A549 (cell line): ENCODE results near the gene WDR62. TPM values are rescaled to one million over a fixed set of nuclear protein-coding genes. Genes with fewer than 3 reads are reported as not detected.

Experiments
- ATAC-seq, 2 experiments: fragments of 200-7000 bp in 1 of 2; fragments of >200 bp in 1 of 2; cut with Nextera tagmentation in 1 of 2; cut with Tn5 transposase in 1 of 2; 3 replicates each; pipeline versions ENCODE4 v1.8.0 to v1.9.1; 2018 to 2020; ENCODE audit warnings: mild to moderate bottlenecking in 1 of 2, moderate library complexity in 1 of 2
- CTCF ChIA-PET: fragments of 300-600 bp; sonication (Branson Sonifier 250); formaldehyde crosslinking; extraction: SDS; loops from one replicate; lab custom pipeline; 2021; ENCODE audit warnings: antibody characterized with exemption, inconsistent platforms; lab: Yijun Ruan, JAX
- POLR2A ChIA-PET: fragments of 350-600 bp; formaldehyde crosslinking; extraction: SDS; loops from one replicate; lab custom pipeline; 2021; ENCODE audit warnings: antibody characterized with exemption, inconsistent platforms; lab: Yijun Ruan, JAX
- DNase-seq, 2 experiments: peaks; one replicate each; pipeline versions ENCODE4 v3.0.0 to v3.0.0-alpha.2; 2011 to 2016; ENCODE audit warnings: low read depth in 1 of 2, low spot score in 1 of 2
- FAIRE-seq: peaks from 2 replicates; lab custom pipeline; 2011; peaks lifted over from hg19 to GRCh38; lab: Jason Lieb, UNC
- H3K27ac ChIP-seq, 2 experiments: fragments of >200 bp; sonication (Bioruptor Twin); formaldehyde crosslinking; 3 replicates each; pipeline ENCODE4 v1.5.1; 2016 to 2017
- H3K4me1 ChIP-seq: fragments of >200 bp; sonication (Bioruptor Twin); formaldehyde crosslinking; 3 replicates; pipeline ENCODE4 v1.6.1; 2016
- H3K4me2 ChIP-seq: fragments of >200 bp; sonication (Bioruptor Twin); formaldehyde crosslinking; 3 replicates; pipeline ENCODE4 v1.6.1; 2016
- H3K4me3 ChIP-seq: fragments of >200 bp; sonication (Bioruptor Twin); formaldehyde crosslinking; 3 replicates; pipeline ENCODE4 v1.5.1; 2016
- H3K9me3 ChIP-seq: fragments of >200 bp; sonication (Bioruptor Twin); formaldehyde crosslinking; 3 replicates; pipeline ENCODE4 v1.6.1; 2016
- BHLHE40 ChIP-seq: IDR thresholded peaks from 2 replicates; pipeline ENCODE4 v1.6.1; 2012; ENCODE audit warnings: low read depth, low read length, inconsistent platforms
- CEBPB ChIP-seq, 2 experiments: fragments of >200 bp in 1 of 2; sonication (Bioruptor Twin) in 1 of 2; formaldehyde crosslinking in 1 of 2; IDR thresholded peaks; 2 replicates each; pipeline ENCODE4 v1.6.1; 2012 to 2016
- CHD4 ChIP-seq: fragments of 200-600 bp; sonication (generic); IDR thresholded peaks from 2 replicates; pipeline ENCODE4 v1.6.1; 2016; ENCODE audit warnings: antibody characterized with exemption, mild to moderate bottlenecking, borderline replicate concordance
- EP300 ChIP-seq, 2 experiments: fragments of >200 bp; sonication (Bioruptor Twin); formaldehyde crosslinking; IDR thresholded peaks; 2 replicates in 1 of 2; 3 replicates in 1 of 2; pipeline ENCODE4 v1.6.1; 2016 to 2017
- ESRRA ChIP-seq: fragments of 150-350 bp; IDR thresholded peaks from 2 replicates; pipeline ENCODE4 v1.6.1; 2014; ENCODE audit warnings: mild to moderate bottlenecking, low read length, borderline replicate concordance
- FOSL2 ChIP-seq, 2 experiments: fragments of 450-650 bp in 1 of 2; fragments of >200 bp in 1 of 2; sonication (Bioruptor Twin) in 1 of 2; formaldehyde crosslinking; IDR thresholded peaks; 2 replicates each; pipeline versions ENCODE4 v1.5.0 to v1.6.1; 2016 to 2020; ENCODE audit warnings: mild to moderate bottlenecking in 1 of 2, moderate library complexity in 1 of 2
- HEYL ChIP-seq: fragments of 250-450 bp; sonication (Bioruptor Pico); IDR thresholded peaks from 2 replicates; pipeline ENCODE4 v1.8.0; 2021; ENCODE audit warnings: mild to moderate bottlenecking, moderate library complexity
- HOXB13 ChIP-seq: fragments of 250-450 bp; sonication (Bioruptor Pico); IDR thresholded peaks from 2 replicates; pipeline ENCODE4 v1.5.0; 2020; ENCODE audit warnings: low read depth, mild to moderate bottlenecking, moderate library complexity
- HOXB5 ChIP-seq: fragments of 250-450 bp; sonication (Bioruptor Pico); IDR thresholded peaks from 2 replicates; pipeline ENCODE4 v1.5.0; 2020; ENCODE audit warnings: mild to moderate bottlenecking, moderate library complexity
- KDM5A ChIP-seq: fragments of 200-600 bp; sonication (generic); IDR thresholded peaks from 2 replicates; pipeline ENCODE4 v1.6.1; 2016; ENCODE audit warnings: antibody characterized with exemption, mild to moderate bottlenecking
- MAZ ChIP-seq: fragments of 150-350 bp; IDR thresholded peaks from 2 replicates; pipeline ENCODE4 v1.6.1; 2014; ENCODE audit warnings: antibody characterized with exemption, low read depth, low read length, borderline replicate concordance
- NFE2L2 ChIP-seq: fragments of 150-350 bp; conservative IDR thresholded peaks from 2 replicates; pipeline ENCODE4 v1.6.1; 2014; ENCODE audit warnings: low read length
- NR3C1 ChIP-seq: fragments of >200 bp; sonication (Bioruptor Twin); formaldehyde crosslinking; IDR thresholded peaks from 3 replicates; pipeline ENCODE4 v1.6.1; 2017
- PHF8 ChIP-seq: fragments of 200-600 bp; sonication (generic); IDR thresholded peaks from 2 replicates; pipeline ENCODE4 v1.6.1; 2016; ENCODE audit warnings: low read depth, mild to moderate bottlenecking, antibody characterized with exemption, moderate library complexity, borderline replicate concordance
- RAD21 ChIP-seq, 2 experiments: fragments of >200 bp in 1 of 2; sonication (Bioruptor Twin) in 1 of 2; formaldehyde crosslinking in 1 of 2; IDR thresholded peaks in 1 of 2; conservative IDR thresholded peaks in 1 of 2; 2 replicates in 1 of 2; 3 replicates in 1 of 2; pipeline ENCODE4 v1.6.1; 2012 to 2018; ENCODE audit warnings: inconsistent platforms in 1 of 2
- RCOR1 ChIP-seq: fragments of 150-350 bp; IDR thresholded peaks from 2 replicates; pipeline ENCODE4 v1.6.1; 2014; ENCODE audit warnings: antibody characterized with exemption, low read length, low read depth
- REST ChIP-seq: fragments of 200-600 bp; sonication (generic); IDR thresholded peaks from 2 replicates; pipeline ENCODE4 v1.6.1; 2016; ENCODE audit warnings: antibody characterized with exemption, mild to moderate bottlenecking, moderate library complexity
- SMC3 ChIP-seq: fragments of >200 bp; sonication (Bioruptor Twin); formaldehyde crosslinking; IDR thresholded peaks from 3 replicates; pipeline ENCODE4 v1.6.1; 2018; ENCODE audit warnings: inconsistent platforms
- TFCP2L1 ChIP-seq: fragments of 250-450 bp; sonication (Bioruptor Pico); IDR thresholded peaks from 2 replicates; pipeline ENCODE4 v1.5.0; 2021; ENCODE audit warnings: mild to moderate bottlenecking
- TP53 ChIP-seq: fragments of 250-450 bp; sonication (Bioruptor Pico); IDR thresholded peaks from 2 replicates; pipeline ENCODE4 v1.5.0; 2021; ENCODE audit warnings: mild to moderate bottlenecking, moderate library complexity
- USF2 ChIP-seq: fragments of 450-650 bp; IDR thresholded peaks from 2 replicates; pipeline ENCODE4 v1.6.1; 2014; ENCODE audit warnings: antibody characterized with exemption
- ZFP36 ChIP-seq: fragments of 450-650 bp; IDR thresholded peaks from 2 replicates; pipeline ENCODE4 v1.6.1; 2014; ENCODE audit warnings: borderline replicate concordance; ENCODE audit not compliant: partially characterized antibody
- WGBS: methylation state at CpG from one replicate; pipeline ENCODE4 v1.1.6; 2017; ENCODE audit errors: missing lambda C conversion rate; 5-methylcytosine and 5-hydroxymethylcytosine counted together
- polyA plus RNA-seq, 4 experiments: library from polyadenylated mRNA; depleted of rRNA in 3 of 4; stranded (reverse); fragments of >200 nt; fragmentation: RNase III in 1 of 4; extraction: RNeasy Plus Mini Kit Qiagen cat#74134 plus additional on column Dnase treatment in 1 of 4; gene quantifications; 2 replicates in 3 of 4; 3 replicates in 1 of 4; pipeline ENCODE4 v1.2.3, GENCODE V29; 2011 to 2017
- TF ChIP-seq, protein P1 (sequence below): IDR thresholded peaks from 2 replicates; pipeline ENCODE4 v1.6.1; 2012; ENCODE audit warnings: low read depth, borderline replicate concordance
- TF ChIP-seq, protein P2 (sequence below): fragments of >200 bp; sonication (Bioruptor Twin); formaldehyde crosslinking; IDR thresholded peaks from 3 replicates; pipeline ENCODE4 v1.5.1; 2016
- TF ChIP-seq, protein P3 (sequence below): fragments of 150-350 bp; IDR thresholded peaks from 2 replicates; pipeline ENCODE4 v1.6.1; 2014; ENCODE audit warnings: low read depth, mild to moderate bottlenecking, low read length

The WDR62 gene
- polyA plus RNA-seq, 2 of the 4 experiments (the other 2 are of a cell fraction): 15.5 to 32.9 TPM

GRCh38 chr19:36051236-36051635, 3.5 kb upstream of the WDR62 start:
- H3K27ac ChIP-seq: no peak overlapping the region
- FAIRE-seq (peak; percentile 54), DNase-seq (peak in 1 of 2 experiments; percentile 67), ATAC-seq (no peak)
- CTCF ChIA-PET: interaction anchor here (0.7 to 1.9 kb wide), 6 partner anchors 15 to 109 kb away, joined by 3 to 5 read pairs (median 3); partner anchors contain the start of gene ALKBH6
- no peak overlapping the region for H3K4me3 ChIP-seq
- H3K4me1 ChIP-seq: peaks cover 14% of the 10 kb centered on the region
- 47% methylated on average over 3 of the region's 3 CpGs for WGBS
- H3K4me2 ChIP-seq: no peak overlapping the region
- TF ChIP-seq RCOR1 (no peak), CEBPB (IDR thresholded peaks at IDR 0.05) (no peak), SMC3 (peak; percentile 54), HOXB5 (CRISPR knock-in tag) (no peak), RAD21 (conservative IDR thresholded peaks at IDR 0.05 in 1 of 2, IDR thresholded peaks at IDR 0.05 in 1 of 2) (peak; percentile 34 to 48; a peak in 3 of 5 replicates), BHLHE40 (no peak), USF2 (no peak), TFCP2L1 (CRISPR knock-in tag) (no peak)
- TF ChIP-seq, protein P1, sequence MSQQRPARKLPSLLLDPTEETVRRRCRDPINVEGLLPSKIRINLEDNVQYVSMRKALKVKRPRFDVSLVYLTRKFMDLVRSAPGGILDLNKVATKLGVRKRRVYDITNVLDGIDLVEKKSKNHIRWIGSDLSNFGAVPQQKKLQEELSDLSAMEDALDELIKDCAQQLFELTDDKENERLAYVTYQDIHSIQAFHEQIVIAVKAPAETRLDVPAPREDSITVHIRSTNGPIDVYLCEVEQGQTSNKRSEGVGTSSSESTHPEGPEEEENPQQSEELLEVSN: no peak
- TF ChIP-seq, protein P2, sequence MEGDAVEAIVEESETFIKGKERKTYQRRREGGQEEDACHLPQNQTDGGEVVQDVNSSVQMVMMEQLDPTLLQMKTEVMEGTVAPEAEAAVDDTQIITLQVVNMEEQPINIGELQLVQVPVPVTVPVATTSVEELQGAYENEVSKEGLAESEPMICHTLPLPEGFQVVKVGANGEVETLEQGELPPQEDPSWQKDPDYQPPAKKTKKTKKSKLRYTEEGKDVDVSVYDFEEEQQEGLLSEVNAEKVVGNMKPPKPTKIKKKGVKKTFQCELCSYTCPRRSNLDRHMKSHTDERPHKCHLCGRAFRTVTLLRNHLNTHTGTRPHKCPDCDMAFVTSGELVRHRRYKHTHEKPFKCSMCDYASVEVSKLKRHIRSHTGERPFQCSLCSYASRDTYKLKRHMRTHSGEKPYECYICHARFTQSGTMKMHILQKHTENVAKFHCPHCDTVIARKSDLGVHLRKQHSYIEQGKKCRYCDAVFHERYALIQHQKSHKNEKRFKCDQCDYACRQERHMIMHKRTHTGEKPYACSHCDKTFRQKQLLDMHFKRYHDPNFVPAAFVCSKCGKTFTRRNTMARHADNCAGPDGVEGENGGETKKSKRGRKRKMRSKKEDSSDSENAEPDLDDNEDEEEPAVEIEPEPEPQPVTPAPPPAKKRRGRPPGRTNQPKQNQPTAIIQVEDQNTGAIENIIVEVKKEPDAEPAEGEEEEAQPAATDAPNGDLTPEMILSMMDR: peak; percentile 53
- TF ChIP-seq, all 56 proteins: peak for 3
- no peaks in the 10 kb centered on the region for H3K9me3 ChIP-seq
- POLR2A ChIA-PET: no interaction called here

GRCh38 chr19:36051637-36052036, 3.1 kb upstream of the WDR62 start:
- ChIA-PET CTCF (interaction anchor here (0.7 to 11.9 kb wide), 6 partner anchors 10 to 109 kb away, joined by 3 to 157 read pairs (median 4); partner anchors contain the start of genes ALKBH6 and OVOL3), POLR2A (no interaction called here)
- H3K4me3 ChIP-seq: no peak overlapping the region
- no peaks in the 10 kb centered on the region for H3K9me3 ChIP-seq
- DNase-seq: no peak
- 91% methylated on average over 4 of the region's 4 CpGs for WGBS
- FAIRE-seq: no peak
- no peak overlapping the region for H3K4me2 ChIP-seq
- TF ChIP-seq, protein P3, sequence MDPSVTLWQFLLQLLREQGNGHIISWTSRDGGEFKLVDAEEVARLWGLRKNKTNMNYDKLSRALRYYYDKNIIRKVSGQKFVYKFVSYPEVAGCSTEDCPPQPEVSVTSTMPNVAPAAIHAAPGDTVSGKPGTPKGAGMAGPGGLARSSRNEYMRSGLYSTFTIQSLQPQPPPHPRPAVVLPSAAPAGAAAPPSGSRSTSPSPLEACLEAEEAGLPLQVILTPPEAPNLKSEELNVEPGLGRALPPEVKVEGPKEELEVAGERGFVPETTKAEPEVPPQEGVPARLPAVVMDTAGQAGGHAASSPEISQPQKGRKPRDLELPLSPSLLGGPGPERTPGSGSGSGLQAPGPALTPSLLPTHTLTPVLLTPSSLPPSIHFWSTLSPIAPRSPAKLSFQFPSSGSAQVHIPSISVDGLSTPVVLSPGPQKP: no peak
- no peak for TF ChIP-seq NR3C1
- TF ChIP-seq, protein P2: no peak
- TF ChIP-seq ZFP36: no peak
- TF ChIP-seq CHD4: no peak
- no peak for TF ChIP-seq HOXB5 (CRISPR knock-in tag)
- TF ChIP-seq PHF8: no peak
- no peak for TF ChIP-seq TP53 (CRISPR knock-in tag)
- TF ChIP-seq EP300 (IDR thresholded peaks at IDR 0.05): no peak
- no peak for TF ChIP-seq KDM5A
- TF ChIP-seq NFE2L2: no peak
- TF ChIP-seq HEYL: no peak
- no peak for TF ChIP-seq ESRRA
- TF ChIP-seq FOSL2 (IDR thresholded peaks at IDR 0.05): no peak
- no peak for TF ChIP-seq FOSL2 (CRISPR knock-in tag; IDR thresholded peaks at IDR 0.05)
- TF ChIP-seq SMC3: no peak
- no peak for TF ChIP-seq MAZ
- no peak for TF ChIP-seq HOXB13 (CRISPR knock-in tag)
- no peak for TF ChIP-seq RCOR1
- TF ChIP-seq REST: no peak
- TF ChIP-seq, all 56 proteins: peak for 0
- ATAC-seq: no peak
- peaks cover 18% of the 10 kb centered on the region for H3K4me1 ChIP-seq
- H3K27ac ChIP-seq: no peak overlapping the region
